K562 (cell line): ENCODE measurements around the gene RNASE7. TPM values are rescaled to one million over a fixed set of nuclear protein-coding genes. Genes with fewer than 3 reads are reported as not detected.

ENCODE experiments used
- ATAC-seq: fragments of 200-7000 bp; cut with Tn5 transposase; 3 replicates; pipeline ENCODE4 v1.9.1; 2020; ENCODE audit warnings: moderate library complexity
- BruUV-seq: library from RNA; stranded (reverse); fragments of 400-500 nt; replicated peaks from 2 replicates; lab custom pipeline; 2021; lab: Mats Ljungman, UMichigan
- CTCF ChIA-PET: fragments of 300-600 bp; formaldehyde crosslinking; extraction: SDS; loops from one replicate; lab custom pipeline; 2021; ENCODE audit warnings: low intra/inter-chr PET ratio; lab: Yijun Ruan, JAX
- POLR2A ChIA-PET: fragments of 300-600, 350-650 bp; sonication (Branson Sonifier 250); formaldehyde crosslinking; extraction: SDS; loops from one replicate; lab custom pipeline; 2021; ENCODE audit warnings: antibody characterized with exemption, inconsistent platforms; lab: Yijun Ruan, JAX
- DNase-seq, 4 experiments: peaks; one replicate each; pipeline versions ENCODE4 v3.0.0 to v3.0.0-alpha.2; 2011 to 2018; ENCODE audit warnings: low spot score in 3 of 4, mixed read lengths in 3 of 4; ENCODE audit errors: extremely low read depth in 1 of 4
- FAIRE-seq: peaks from 2 replicates; lab custom pipeline; 2011; peaks lifted over from hg19 to GRCh38; lab: Jason Lieb, UNC
- H2AFZ ChIP-seq: 2 replicates; pipeline ENCODE4 v1.6.0; 2011; ENCODE audit warnings: low read depth, low read length, control low read depth, inconsistent platforms
- H3K27ac ChIP-seq: fragments of 200-600 bp; 3 replicates; pipeline ENCODE4 v1.8.0; 2011; ENCODE audit warnings: low read depth, mild to moderate bottlenecking, control low read depth, inconsistent platforms, low read length, moderate library complexity, mixed read lengths; ENCODE audit errors: extremely low read depth
- H3K27me3 ChIP-seq, 2 experiments: fragments of 300-600 bp in 1 of 2; 2 replicates in 1 of 2; 3 replicates in 1 of 2; pipeline versions ENCODE4 v1.6.0 to v1.8.0; 2011; ENCODE audit warnings: inconsistent platforms in 2 of 2, low read length in 2 of 2, mild to moderate bottlenecking in 1 of 2, mixed read lengths in 1 of 2, moderate library complexity in 1 of 2; ENCODE audit not compliant: control insufficient read depth in 2 of 2, insufficient read depth in 2 of 2
- H3K36me3 ChIP-seq: fragments of 300-600 bp; 3 replicates; pipeline ENCODE4 v1.8.0; 2011; ENCODE audit warnings: mild to moderate bottlenecking, low read length, inconsistent platforms; ENCODE audit not compliant: control insufficient read depth, insufficient read depth
- H3K4me1 ChIP-seq, 2 experiments: fragments of 200-600 bp in 1 of 2; replicated peaks in 1 of 2; 2 replicates in 1 of 2; 3 replicates in 1 of 2; pipeline versions ENCODE4 v1.5.1 to v1.8.0; 2011; ENCODE audit warnings: inconsistent platforms in 2 of 2, low read length in 2 of 2, mild to moderate bottlenecking in 1 of 2, mixed read lengths in 1 of 2, moderate library complexity in 1 of 2; ENCODE audit not compliant: control insufficient read depth in 2 of 2, insufficient read depth in 2 of 2
- H3K4me2 ChIP-seq: 2 replicates; pipeline ENCODE4 v1.6.1; 2011; ENCODE audit warnings: low read length, control low read depth, inconsistent platforms, mixed read lengths; ENCODE audit not compliant: insufficient read depth
- H3K4me3 ChIP-seq: fragments of 200-600 bp; sonication (generic), shearing (Covaris generic); 2 replicates; pipeline ENCODE4 v1.5.1; 2016; ENCODE audit warnings: control low read depth, inconsistent platforms
- H3K79me2 ChIP-seq: fragments of 200-600 bp; 3 replicates; pipeline ENCODE4 v1.8.0; 2011; ENCODE audit warnings: low read length, inconsistent platforms; ENCODE audit not compliant: control insufficient read depth, insufficient read depth
- H3K9ac ChIP-seq, 2 experiments: 2 replicates each; pipeline versions ENCODE4 v1.6.0 to v1.6.1; 2011; ENCODE audit warnings: low read depth in 2 of 2, low read length in 2 of 2, control low read depth in 1 of 2, inconsistent platforms in 1 of 2, mild to moderate bottlenecking in 1 of 2, mixed read lengths in 1 of 2; ENCODE audit not compliant: insufficient read depth in 1 of 2
- H3K9me1 ChIP-seq: one replicate; pipeline ENCODE4 v1.6.0; 2011; ENCODE audit warnings: inconsistent platforms, mild to moderate bottlenecking, low read length, moderate library complexity; ENCODE audit not compliant: control insufficient read depth, insufficient read depth
- H3K9me3 ChIP-seq: replicated peaks from 2 replicates; pipeline ENCODE4 v1.5.1; 2011; ENCODE audit warnings: low read depth, low read length, inconsistent platforms; ENCODE audit not compliant: control insufficient read depth, insufficient read depth
- H4K20me1 ChIP-seq: replicated peaks from 2 replicates; pipeline ENCODE4 v1.6.1; 2011; ENCODE audit warnings: low read length, inconsistent platforms, mixed read lengths; ENCODE audit not compliant: control insufficient read depth, insufficient read depth
- EP400 ChIP-seq: fragments of 450-650 bp; IDR thresholded peaks from 2 replicates; pipeline ENCODE4 v1.6.1; 2017; ENCODE audit warnings: antibody characterized with exemption, mild to moderate bottlenecking, moderate library complexity
- MAFG ChIP-seq: fragments of 450-650 bp; conservative IDR thresholded peaks from 2 replicates; pipeline ENCODE4 v1.6.1; 2016; ENCODE audit warnings: missing genetic modification characterization, missing compliant biosample characterization
- MED1 ChIP-seq: sonication (generic); formaldehyde crosslinking; IDR thresholded peaks from 2 replicates; pipeline ENCODE4 v1.8.1; 2023; ENCODE audit warnings: missing genetic modification reagents, borderline replicate concordance
- PHF20 ChIP-seq: fragments of 450-650 bp; IDR thresholded peaks from 2 replicates; pipeline ENCODE4 v1.6.1; 2018; ENCODE audit not compliant: partially characterized antibody
- PHTF2 ChIP-seq: fragments of 250-450 bp; sonication (Bioruptor Pico); IDR thresholded peaks from 2 replicates; pipeline ENCODE4 v1.5.0; 2021; ENCODE audit warnings: mild to moderate bottlenecking
- SLC30A9 ChIP-seq: fragments of 250-450 bp; sonication (Bioruptor Pico); IDR thresholded peaks from 2 replicates; pipeline ENCODE4 v1.8.0; 2022; ENCODE audit warnings: mild to moderate bottlenecking, moderate library complexity
- ZNF146 ChIP-seq: IDR thresholded peaks from one replicate; pipeline ENCODE4 v1.6.1; 2018; ENCODE audit warnings: missing compliant biosample characterization; ENCODE audit not compliant: unreplicated experiment
- ZNF197 ChIP-seq: fragments of 200-800 bp; sonication (Bioruptor generic); IDR thresholded peaks from 2 replicates; pipeline ENCODE4 v1.6.1; 2016; ENCODE audit warnings: low read depth, missing genetic modification characterization, missing compliant biosample characterization
- WGBS: fragments of 100-300 bp; shearing (Covaris generic); methylation state at CpG from one replicate; pipeline ENCODE4 v1.1.6; 2016; ENCODE audit warnings: low coverage, mixed read lengths; ENCODE audit not compliant: insufficient coverage; ENCODE audit errors: missing lambda C conversion rate; 5-methylcytosine and 5-hydroxymethylcytosine counted together
- in situ Hi-C: fragments of 300-500 bp; cut with MboI; formaldehyde crosslinking; loops from 4 replicates; pipeline ENCODE4 v1.15.0; 2018; ENCODE audit warnings: inconsistent platforms, mixed read lengths
- intact Hi-C: fragments of 100-400 bp; cut with micrococcal nuclease; formaldehyde crosslinking; loops from 2 replicates; pipeline ENCODE4 v1.14.2; 2022
- polyA plus RNA-seq, 8 experiments: library from polyadenylated mRNA; depleted of rRNA in 4 of 8; stranded (reverse) in 5 of 8; unstranded in 3 of 8; fragments of >200 nt; fragmentation: Nextera tagmentation in 2 of 8; fragmentation: Illumina TruSeq in 1 of 8; extraction: Ambion mirVana in 2 of 8; extraction: Trizol in 1 of 8; gene quantifications; 2 replicates each; pipeline versions ENCODE4 v1.2.1 to v1.2.3, GENCODE V29; 2011 to 2014; ENCODE audit warnings: inconsistent platforms in 1 of 8, missing spikeins in 1 of 8
- total RNA-seq, 7 experiments: library from RNA; depleted of rRNA in 6 of 7; stranded (reverse); fragments of >200 nt in 6 of 7; fragmentation: Illumina TruSeq in 2 of 7; extraction: Trizol in 2 of 7; gene quantifications; 2 replicates each; pipeline versions ENCODE4 v1.2.1 to v1.2.3, GENCODE V29; 2011 to 2021; ENCODE audit warnings: low replicate concordance in 1 of 7
- TF ChIP-seq, protein P1 (sequence below): sonication (generic); formaldehyde crosslinking; IDR thresholded peaks from 2 replicates; pipeline ENCODE4 v1.8.0; 2022; ENCODE audit warnings: mild to moderate bottlenecking, missing genetic modification reagents
- TF ChIP-seq, protein P2 (sequence below): fragments of 250-450 bp; sonication (Bioruptor Pico); IDR thresholded peaks from 2 replicates; pipeline ENCODE4 v1.8.0; 2021; ENCODE audit warnings: moderate library complexity, mild to moderate bottlenecking, inconsistent platforms
- TF ChIP-seq, protein P3 (sequence below): fragments of 250-450 bp; sonication (Bioruptor Pico); IDR thresholded peaks from 2 replicates; pipeline ENCODE4 v1.5.0; 2021

The RNASE7 gene
- total and polyA plus RNA-seq, 9 of the 15 experiments (the other 6 are each of a cell fraction or from before 2014, with no cell fraction given): not detected

DNA sequence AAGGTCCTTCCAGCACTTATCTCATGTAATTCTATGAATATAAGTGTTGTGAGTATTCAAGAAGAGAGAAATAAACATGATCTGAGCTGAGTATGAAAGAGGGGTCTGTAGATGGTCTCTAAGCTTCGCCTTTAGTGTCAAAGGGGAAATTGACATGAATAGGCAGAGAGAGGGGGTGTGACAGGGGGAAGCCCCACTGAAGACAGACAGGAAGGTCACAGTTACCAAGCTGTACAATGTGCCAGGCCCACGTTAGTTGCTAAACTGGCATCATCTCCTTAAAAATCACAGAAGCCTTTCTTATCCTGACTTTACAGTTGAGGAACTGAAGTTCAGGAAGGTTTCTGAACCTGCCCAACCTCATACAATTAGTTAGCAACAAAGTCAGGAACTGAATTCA, 35.5 kb downstream of the RNASE7 start:
- in situ Hi-C loops: no loop called here
- H4K20me1 ChIP-seq: no peaks in the 10 kb centered on the region
- no peak overlapping the region for H3K27ac ChIP-seq
- H3K36me3 ChIP-seq: no peaks in the 10 kb centered on the region
- intact Hi-C loops: no loop called here
- no peaks in the 10 kb centered on the region for H3K79me2 ChIP-seq
- BruUV-seq: no TSS peak
- no peak overlapping the region for H2AFZ ChIP-seq
- no peaks in the 10 kb centered on the region for H3K9me1 ChIP-seq
- ChIA-PET POLR2A (interaction anchor here (0.6 to 0.7 kb wide), 2 partner anchors 19 to 73 kb away, joined by 3 to 4 read pairs; no protein-coding TSS in a partner anchor), CTCF (no interaction called here)
- no peaks in the 10 kb centered on the region for H3K9me3 ChIP-seq
- H3K4me1 ChIP-seq: peaks cover 0 to 5% of the 10 kb centered on the region in 2 experiments; a peak in 3 of 5 replicates
- WGBS: 38% methylated on average over 2 of the region's 2 CpGs
- no peak overlapping the region for H3K9ac ChIP-seq
- no peak for FAIRE-seq
- no peak overlapping the region for H3K4me3 ChIP-seq
- ATAC-seq: no peak
- no peak overlapping the region for H3K4me2 ChIP-seq
- H3K27me3 ChIP-seq: no peaks in the 10 kb centered on the region
- DNase-seq: no peak
- TF ChIP-seq ZNF197: no peak
- no peak for TF ChIP-seq PHTF2 (CRISPR knock-in tag)
- TF ChIP-seq MED1 (CRISPR knock-in tag): no peak
- no peak for TF ChIP-seq SLC30A9 (CRISPR knock-in tag)
- TF ChIP-seq, protein P1, sequence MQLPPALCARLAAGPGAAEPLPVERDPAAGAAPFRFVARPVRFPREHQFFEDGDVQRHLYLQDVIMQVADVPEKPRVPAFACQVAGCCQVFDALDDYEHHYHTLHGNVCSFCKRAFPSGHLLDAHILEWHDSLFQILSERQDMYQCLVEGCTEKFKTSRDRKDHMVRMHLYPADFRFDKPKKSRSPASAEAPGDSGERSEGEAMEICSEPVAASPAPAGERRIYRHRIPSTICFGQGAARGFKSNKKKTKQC (CRISPR knock-in tag): no peak
- TF ChIP-seq, protein P2, sequence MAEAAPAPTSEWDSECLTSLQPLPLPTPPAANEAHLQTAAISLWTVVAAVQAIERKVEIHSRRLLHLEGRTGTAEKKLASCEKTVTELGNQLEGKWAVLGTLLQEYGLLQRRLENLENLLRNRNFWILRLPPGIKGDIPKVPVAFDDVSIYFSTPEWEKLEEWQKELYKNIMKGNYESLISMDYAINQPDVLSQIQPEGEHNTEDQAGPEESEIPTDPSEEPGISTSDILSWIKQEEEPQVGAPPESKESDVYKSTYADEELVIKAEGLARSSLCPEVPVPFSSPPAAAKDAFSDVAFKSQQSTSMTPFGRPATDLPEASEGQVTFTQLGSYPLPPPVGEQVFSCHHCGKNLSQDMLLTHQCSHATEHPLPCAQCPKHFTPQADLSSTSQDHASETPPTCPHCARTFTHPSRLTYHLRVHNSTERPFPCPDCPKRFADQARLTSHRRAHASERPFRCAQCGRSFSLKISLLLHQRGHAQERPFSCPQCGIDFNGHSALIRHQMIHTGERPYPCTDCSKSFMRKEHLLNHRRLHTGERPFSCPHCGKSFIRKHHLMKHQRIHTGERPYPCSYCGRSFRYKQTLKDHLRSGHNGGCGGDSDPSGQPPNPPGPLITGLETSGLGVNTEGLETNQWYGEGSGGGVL (CRISPR knock-in tag): no peak
- TF ChIP-seq, protein P3, sequence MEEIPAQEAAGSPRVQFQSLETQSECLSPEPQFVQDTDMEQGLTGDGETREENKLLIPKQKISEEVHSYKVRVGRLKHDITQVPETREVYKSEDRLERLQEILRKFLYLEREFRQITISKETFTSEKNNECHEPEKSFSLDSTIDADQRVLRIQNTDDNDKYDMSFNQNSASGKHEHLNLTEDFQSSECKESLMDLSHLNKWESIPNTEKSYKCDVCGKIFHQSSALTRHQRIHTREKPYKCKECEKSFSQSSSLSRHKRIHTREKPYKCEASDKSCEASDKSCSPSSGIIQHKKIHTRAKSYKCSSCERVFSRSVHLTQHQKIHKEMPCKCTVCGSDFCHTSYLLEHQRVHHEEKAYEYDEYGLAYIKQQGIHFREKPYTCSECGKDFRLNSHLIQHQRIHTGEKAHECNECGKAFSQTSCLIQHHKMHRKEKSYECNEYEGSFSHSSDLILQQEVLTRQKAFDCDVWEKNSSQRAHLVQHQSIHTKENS: no peak
- no peak for TF ChIP-seq PHF20
- TF ChIP-seq MAFG: no peak
- no peak for TF ChIP-seq EP400
- no peak for TF ChIP-seq ZNF146
